ENCODE measurements around the gene SVIL.
"Not testable (repeated sequence)": the region's sequence is repeated elsewhere in the genome, so short reads cannot be mapped to it uniquely, and the experiment has no call there.

The SVIL gene

GRCh38 chr10:29487032-29487883, 147.5 kb downstream of the SVIL start:
- DNase-seq (ENCODE audit: low read depth in 2 of 2): not testable (repeated sequence)

DNA sequence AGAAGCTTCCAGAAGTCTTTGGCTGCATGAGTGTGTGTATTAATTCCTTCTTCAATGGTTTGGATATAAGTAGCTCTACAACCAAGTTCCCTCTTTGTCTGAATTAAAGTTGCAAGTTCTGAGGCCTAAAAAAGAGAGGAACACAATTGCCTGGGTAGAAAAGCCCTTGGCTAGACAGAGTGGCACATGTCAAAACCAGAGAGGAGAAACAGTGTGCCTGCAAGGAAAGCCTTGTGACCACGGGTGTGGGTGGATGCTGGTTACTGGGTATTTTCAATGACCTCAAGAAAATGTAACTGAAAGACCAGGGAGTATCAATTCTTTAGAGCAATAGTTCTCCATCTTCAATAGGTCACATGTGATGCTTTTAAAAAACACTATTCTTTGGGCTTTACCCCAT, 148.3 kb downstream of the SVIL start:
- DNase-seq (ENCODE audit: low read depth in 2 of 2): no peak

DNA sequence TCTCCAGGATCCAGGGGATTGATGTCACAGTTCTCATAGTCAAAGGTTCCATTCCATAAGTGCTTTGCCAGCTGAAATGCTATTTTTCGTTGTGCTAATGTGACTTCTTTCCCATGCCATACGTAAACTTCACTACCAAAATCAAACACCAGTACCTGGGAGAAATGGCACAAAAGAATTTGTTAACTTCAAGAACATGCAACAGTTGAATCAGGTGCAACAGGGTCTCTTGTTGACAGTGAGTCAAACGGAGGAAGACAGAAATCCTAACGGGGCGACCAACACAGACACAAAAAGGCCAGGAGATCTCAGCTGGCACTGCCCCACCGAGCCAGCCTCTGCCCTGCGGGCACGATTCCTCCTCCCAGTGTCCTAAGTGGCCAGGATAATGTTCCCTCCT, 150.1 kb downstream of the SVIL start:
- not testable (repeated sequence) for DNase-seq (ENCODE audit: low read depth in 2 of 2)

DNA sequence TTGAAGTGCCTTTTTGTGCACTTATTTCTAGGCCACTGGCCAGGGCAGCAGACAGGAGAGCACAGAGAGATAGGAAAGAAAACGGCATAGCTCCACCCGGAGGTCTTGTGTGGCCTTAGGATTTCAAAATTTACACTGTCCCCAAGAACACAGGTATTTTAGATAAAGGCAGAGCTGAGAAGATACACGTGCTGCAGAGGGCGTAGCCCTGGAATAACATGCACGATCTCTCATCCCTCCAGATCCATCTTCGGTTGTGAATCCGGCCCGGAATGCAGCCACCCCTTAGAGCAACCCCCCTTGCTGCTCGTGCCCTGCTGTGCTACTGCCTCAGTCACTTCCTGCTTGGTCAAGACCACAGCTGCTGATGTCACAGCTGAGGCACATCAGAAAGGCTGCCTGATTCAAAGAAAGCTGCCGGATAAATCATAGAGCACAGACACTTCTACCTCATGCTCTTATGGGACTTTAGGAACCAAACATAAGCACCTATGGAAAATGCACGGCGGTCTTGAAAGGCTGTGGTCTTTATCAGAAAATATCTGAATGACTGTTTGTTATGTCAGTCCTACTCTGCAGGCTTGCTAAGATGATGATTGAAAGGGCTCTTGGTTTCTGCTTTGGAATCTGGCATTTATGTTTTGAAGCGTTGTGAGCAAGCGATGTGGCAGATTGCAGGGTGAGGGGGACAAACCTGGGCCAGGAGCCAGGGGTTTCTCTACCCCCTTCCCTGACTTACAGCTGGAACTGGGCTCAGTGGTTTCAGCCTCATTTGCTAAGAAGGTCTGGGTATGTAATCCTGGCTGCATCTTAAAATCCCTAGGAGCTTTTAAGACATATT, 152.0 kb downstream of the SVIL start:
- no peak for DNase-seq (ENCODE audit: low read depth in 2 of 2)

DNA sequence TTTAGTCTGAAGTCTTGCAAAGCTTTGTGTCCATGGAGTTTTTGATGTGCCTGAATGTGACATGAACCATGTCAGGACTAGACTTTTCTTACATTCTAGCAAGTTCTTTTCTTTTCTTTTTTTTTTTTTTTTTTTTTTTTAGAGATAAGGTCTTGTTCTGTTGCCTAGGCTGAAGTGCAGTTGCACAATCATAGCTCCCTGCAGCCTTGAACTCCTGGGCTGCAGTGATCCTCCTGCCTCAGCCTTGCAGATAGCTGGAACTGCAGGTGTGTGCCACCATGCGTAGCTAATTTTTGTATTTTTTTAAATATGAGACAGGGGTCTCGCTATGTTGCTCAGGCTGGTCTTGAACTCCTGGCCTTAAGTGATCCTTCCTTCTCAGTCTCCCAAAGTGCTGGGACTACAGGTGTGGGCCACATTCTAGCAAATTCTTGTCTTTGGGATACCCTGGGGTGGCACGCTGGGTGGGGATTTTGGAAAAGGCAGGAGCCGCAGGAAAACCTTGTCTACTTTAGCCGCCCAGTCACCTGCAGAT, 152.8 kb downstream of the SVIL start:
- no peak for DNase-seq (ENCODE audit: low read depth in 2 of 2)

- no peak for DNase-seq (ENCODE audit: low read depth in 2 of 2)
Observed at GRCh38 chr10:29479981-29480954, 154.5 kb downstream of the SVIL start.

DNA sequence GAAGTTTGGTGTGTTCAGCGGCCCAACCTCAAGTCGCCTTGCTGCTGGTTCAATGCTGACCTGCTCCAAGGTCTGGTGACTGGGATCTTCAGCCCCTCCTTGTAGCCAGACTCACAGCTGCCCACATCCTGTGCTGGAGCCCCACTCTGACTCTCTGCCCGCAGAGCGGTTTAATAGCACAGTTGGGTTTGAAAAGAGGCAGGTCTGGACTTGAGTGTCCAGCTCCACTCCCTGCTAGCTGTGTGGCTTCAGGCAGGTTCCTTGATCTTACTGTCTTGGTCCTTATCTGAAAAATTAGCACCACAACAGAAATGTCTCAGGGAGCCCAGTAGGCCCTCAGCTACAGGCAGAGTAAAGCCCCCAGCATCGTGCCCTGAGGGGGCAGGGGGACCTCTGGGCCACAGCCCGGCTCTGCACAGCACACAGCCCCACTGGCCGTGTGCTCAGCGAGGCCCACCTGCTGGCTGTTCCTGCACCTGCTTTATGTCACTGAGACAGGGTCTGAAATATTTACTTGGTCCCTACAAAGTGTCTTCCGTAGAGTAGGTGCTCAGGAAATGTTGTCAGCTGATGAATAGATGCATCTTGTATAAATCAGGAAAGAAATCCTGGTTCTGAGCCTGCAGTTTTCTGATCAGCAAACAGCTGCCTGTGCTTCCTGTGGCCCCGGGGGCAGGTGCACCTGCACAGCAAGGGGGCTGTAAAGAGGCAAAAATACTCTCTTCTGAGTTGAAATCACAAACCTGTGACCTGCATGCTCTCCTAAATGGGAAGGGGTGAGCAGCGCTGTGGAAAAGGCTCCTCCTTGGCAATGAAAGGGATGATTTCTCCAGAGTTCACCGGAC, 155.5 kb downstream of the SVIL start:
- DNase-seq (ENCODE audit: low read depth in 2 of 2): no peak

- no peak for DNase-seq (ENCODE audit: low read depth in 2 of 2)
Observed at GRCh38 chr10:29473406-29474100, 161.2 kb downstream of the SVIL start.

DNA sequence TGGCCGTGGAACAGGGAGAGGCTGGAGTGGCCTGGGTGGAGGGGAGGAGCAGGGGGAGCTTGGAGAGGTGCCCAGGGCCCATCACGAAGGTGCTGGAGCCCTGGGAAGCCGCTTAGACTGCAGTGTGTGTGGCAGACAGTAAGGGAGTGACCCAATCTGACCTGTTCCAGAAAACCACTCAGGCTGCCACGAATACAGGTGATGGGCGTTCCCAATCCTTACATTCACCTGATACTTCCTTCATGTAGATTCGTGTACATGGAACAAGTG, 161.7 kb downstream of the SVIL start:
- DNase-seq (ENCODE audit: low read depth in 2 of 2): no peak

- DNase-seq (ENCODE audit: low read depth in 2 of 2): no peak
Observed at GRCh38 chr10:29472301-29473086, 162.3 kb downstream of the SVIL start.

GRCh38 chr10:29471544-29471859, 163.3 kb downstream of the SVIL start:
- no peak for DNase-seq (ENCODE audit: low read depth in 2 of 2)

DNA sequence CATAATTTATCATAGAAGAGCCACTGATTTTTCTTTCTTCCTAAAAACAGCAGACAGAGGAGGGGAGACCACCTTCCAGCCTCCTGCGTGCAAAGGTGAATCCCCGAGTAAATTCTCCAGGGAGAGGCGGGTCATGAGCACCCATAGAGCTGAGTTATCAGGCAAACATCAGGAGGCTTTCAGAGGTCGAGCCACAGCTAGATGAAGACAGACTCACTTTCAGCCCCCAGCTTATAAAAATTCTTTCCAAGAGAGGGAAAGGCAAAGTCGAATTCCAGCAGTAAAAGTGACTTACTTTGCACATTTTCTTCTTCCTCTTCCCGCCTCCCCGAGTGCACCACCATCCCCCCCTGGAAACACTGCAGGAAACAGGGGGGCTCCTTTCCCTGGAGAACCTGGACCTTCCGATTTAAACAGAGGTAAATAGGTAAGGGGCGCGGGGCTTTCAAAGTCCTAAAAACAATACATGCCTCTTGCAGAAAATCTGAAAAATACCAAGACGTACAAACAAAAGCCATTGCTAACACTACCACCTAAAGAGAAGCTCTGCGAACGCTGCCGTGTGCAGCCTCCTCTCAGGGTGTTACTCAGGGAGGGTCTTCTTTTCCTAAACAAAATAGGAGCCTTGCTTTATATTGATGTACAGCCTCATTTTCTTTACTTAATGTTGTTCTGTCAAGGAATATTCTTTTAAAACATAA, 163.8 kb downstream of the SVIL start:
- DNase-seq (ENCODE audit: low read depth in 2 of 2): no peak

DNA sequence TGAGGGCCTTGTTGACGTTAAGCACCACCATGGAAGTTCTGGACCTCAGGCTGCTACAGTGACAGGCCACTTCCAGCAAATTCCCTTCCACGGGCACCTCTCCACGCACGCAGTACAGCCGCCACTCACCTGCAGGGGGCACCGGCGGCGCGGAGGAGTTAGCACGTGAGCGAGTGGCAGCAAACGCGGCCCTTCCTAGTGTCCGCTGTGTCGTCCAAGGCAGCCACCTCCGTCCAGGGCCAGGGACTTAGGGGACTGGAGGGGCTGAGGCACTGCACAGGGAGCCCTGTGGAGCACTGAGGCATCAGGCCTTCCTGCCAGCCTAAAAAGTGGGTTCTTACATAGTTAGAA, 164.4 kb downstream of the SVIL start:
- no peak for DNase-seq (ENCODE audit: low read depth in 2 of 2)

- DNase-seq (ENCODE audit: low read depth in 2 of 2): no peak
Observed at GRCh38 chr10:29469481-29470354, 165.1 kb downstream of the SVIL start.

DNA sequence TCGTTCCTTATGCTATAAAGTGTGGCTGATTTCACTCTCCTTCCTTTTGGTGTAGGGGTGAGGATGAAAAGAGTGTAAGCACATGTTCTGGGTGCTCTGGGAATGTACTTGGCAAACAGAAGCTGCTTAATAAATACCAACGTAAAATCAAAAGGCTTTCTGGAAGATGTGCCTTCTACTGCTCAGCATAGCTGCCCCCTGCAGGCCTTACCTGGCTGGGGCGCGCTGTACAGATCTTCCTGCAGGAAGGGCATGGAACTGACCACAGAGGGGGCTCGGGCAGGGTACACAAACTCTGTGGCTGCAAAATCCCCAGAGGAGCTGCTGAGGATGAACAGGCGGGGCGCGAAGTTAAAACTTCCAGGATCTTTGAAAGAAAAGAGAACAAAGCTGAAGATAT, 169.4 kb downstream of the SVIL start:
- no peak for DNase-seq (ENCODE audit: low read depth in 2 of 2)

DNA sequence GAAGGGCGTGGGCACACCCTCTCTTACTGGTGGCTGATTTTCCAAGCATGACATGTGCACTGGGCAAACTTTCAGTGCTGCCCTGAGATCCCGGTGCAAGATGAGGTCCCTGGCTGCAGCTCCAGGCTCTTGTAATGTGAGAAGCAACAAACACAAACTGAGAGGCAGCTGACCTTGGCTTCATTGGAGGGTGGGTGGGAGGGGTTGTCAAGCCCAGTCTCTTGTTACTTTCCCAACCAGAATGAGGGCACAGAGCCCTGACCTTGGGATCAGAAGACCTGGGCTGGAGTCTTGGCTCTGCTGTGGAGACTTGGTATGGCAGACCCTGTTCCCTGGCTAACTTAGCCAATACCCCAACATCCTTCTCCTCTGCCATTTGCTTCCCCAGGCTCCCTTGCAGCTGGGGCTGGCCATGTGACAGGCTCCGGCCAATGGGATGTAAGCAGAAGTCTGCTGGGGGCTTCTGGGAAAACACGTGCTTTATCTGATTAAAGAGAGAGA, 170.1 kb downstream of the SVIL start:
- DNase-seq (ENCODE audit: low read depth in 2 of 2): not testable (repeated sequence)

GRCh38 chr10:29461042-29461441, 173.7 kb downstream of the SVIL start:
- DNase-seq (ENCODE audit: low read depth in 2 of 2): no peak

DNA sequence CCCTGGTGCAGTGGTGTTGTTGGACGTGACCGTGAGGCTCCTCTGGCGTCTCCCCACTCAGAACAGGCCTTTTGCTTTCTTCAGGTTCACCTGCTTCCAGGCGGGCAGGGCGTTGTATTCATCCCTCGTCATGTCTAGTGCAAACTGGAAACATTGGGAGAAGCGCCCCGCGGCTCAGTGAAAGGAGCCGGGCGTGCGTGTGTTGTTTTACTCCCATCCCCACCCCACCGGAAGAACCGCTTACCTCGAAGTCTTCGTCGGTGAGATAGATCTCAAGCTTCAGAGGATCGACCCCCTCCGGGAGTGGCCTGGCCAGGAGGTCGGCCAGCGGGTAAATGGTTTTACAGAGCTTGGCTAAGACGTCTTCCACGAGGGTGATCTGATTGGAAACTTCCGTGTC, 176.6 kb downstream of the SVIL start:
- DNase-seq (ENCODE audit: low read depth in 2 of 2): not testable (repeated sequence)
